Measurements from ENCODE around the gene KIF26B.

- TF ChIP-seq CTCF (conservative IDR thresholded peaks at IDR 0.05; ENCODE audit: low read length) (no peak), EZH2phosphoT487 (IDR thresholded peaks at IDR 0.05; ENCODE audit: borderline replicate concordance, low read depth, low read length) (no peak)
These were observed 40.6 kb downstream of the KIF26B start for GRCh38 chr1:245195398-245195797.

Data from OCI-LY7 (cell line).